Ishikawa (cell line): Measurements from ENCODE around the gene DHRS1.

Source experiments
- CEBPB ChIP-seq: IDR thresholded peaks from 2 replicates; pipeline ENCODE4 v1.6.1; 2012
- CREB1 ChIP-seq: IDR thresholded peaks from 2 replicates; pipeline ENCODE4 v1.6.1; 2012; ENCODE audit warnings: low read depth
- EGR1 ChIP-seq: IDR thresholded peaks from 2 replicates; pipeline ENCODE4 v1.6.1; 2012
- EP300 ChIP-seq: IDR thresholded peaks from 2 replicates; pipeline ENCODE4 v1.6.1; 2012; ENCODE audit warnings: borderline replicate concordance
- FOXM1 ChIP-seq: IDR thresholded peaks from 2 replicates; pipeline ENCODE4 v1.6.1; 2012; ENCODE audit warnings: low read depth, borderline replicate concordance
- MAX ChIP-seq: IDR thresholded peaks from 2 replicates; pipeline ENCODE4 v1.6.1; 2012
- NFIC ChIP-seq: IDR thresholded peaks from 2 replicates; pipeline ENCODE4 v1.6.1; 2012
- RAD21 ChIP-seq: IDR thresholded peaks from 2 replicates; pipeline ENCODE4 v1.6.1; 2012; ENCODE audit warnings: low read depth
- REST ChIP-seq: IDR thresholded peaks from 2 replicates; pipeline ENCODE4 v1.6.1; 2012; ENCODE audit warnings: low read depth, mild to moderate bottlenecking
- TAF1 ChIP-seq: IDR thresholded peaks from 2 replicates; pipeline ENCODE4 v1.6.1; 2012; ENCODE audit warnings: low read depth, mild to moderate bottlenecking
- TCF12 ChIP-seq: IDR thresholded peaks from 2 replicates; pipeline ENCODE4 v1.6.1; 2012; ENCODE audit warnings: low read depth
- TEAD4 ChIP-seq: IDR thresholded peaks from 2 replicates; pipeline ENCODE4 v1.6.1; 2012
- USF1 ChIP-seq: IDR thresholded peaks from 2 replicates; pipeline ENCODE4 v1.6.1; 2012
- YY1 ChIP-seq: IDR thresholded peaks from 2 replicates; pipeline ENCODE4 v1.6.1; 2012; ENCODE audit warnings: low read depth
- ZBTB7A ChIP-seq: IDR thresholded peaks from 2 replicates; pipeline ENCODE4 v1.6.1; 2012; ENCODE audit warnings: low read depth

The DHRS1 gene

GRCh38 chr14:24307156-24307574 lies 7.6 kb upstream of the DHRS1 start:
- no peak for TF ChIP-seq NFIC
- TF ChIP-seq FOXM1 = no peak
- TF ChIP-seq TAF1 = no peak

GRCh38 chr14:24304019-24304387 lies 4.4 kb upstream of the DHRS1 start:
- no peak for TF ChIP-seq TAF1
- TF ChIP-seq YY1 = no peak
- TF ChIP-seq CEBPB = no peak
- TF ChIP-seq ZBTB7A = no peak
- no peak for TF ChIP-seq CREB1
- TF ChIP-seq REST = no peak
- TF ChIP-seq NFIC = no peak
- TF ChIP-seq USF1 = no peak
- TF ChIP-seq TEAD4 = no peak
- TF ChIP-seq FOXM1 = no peak

- TF ChIP-seq EP300 (no peak), TEAD4 (no peak), YY1 (no peak)
Measured at GRCh38 chr14:24300326-24300980, 873 bp upstream of the DHRS1 start.

GRCh38 chr14:24298892-24299254 lies 707 bp downstream of the DHRS1 start:
- TF ChIP-seq TEAD4 = no peak
- TF ChIP-seq RAD21 = no peak
- no peak for TF ChIP-seq NFIC
- TF ChIP-seq MAX = no peak
- no peak for TF ChIP-seq TAF1
- no peak for TF ChIP-seq EGR1
- TF ChIP-seq FOXM1 = no peak
- TF ChIP-seq REST = no peak
- TF ChIP-seq EP300 = no peak
- no peak for TF ChIP-seq CREB1
- TF ChIP-seq TCF12 = no peak
- no peak for TF ChIP-seq USF1
- no peak for TF ChIP-seq CEBPB
- no peak for TF ChIP-seq ZBTB7A

- TF ChIP-seq RAD21 = peak; percentile 27; the same call in 1 of the 2 replicates
- TF ChIP-seq ZBTB7A = no peak
Measured at GRCh38 chr14:24297190-24297964, 2.2 kb downstream of the DHRS1 start.

GRCh38 chr14:24296341-24297157 lies 3.0 kb downstream of the DHRS1 start:
- TF ChIP-seq ZBTB7A (no peak), RAD21 (peak; percentile 77)

- TF ChIP-seq RAD21 (no peak), TAF1 (no peak), REST (no peak), CEBPB (no peak), NFIC (no peak), YY1 (no peak), ZBTB7A (no peak), FOXM1 (no peak), MAX (no peak), TCF12 (no peak), USF1 (no peak), EP300 (no peak), EGR1 (no peak), TEAD4 (no peak), CREB1 (no peak)
Measured at GRCh38 chr14:24293525-24293924, 6.1 kb downstream of the DHRS1 start.
